ENCODE results near the gene WNK2. TPM values are rescaled to one million over a fixed set of nuclear protein-coding genes. Genes with fewer than 3 reads are reported as not detected.

WNK2 gene
- total RNA-seq, 1 donor from 2014 or later: 123 TPM

DNA sequence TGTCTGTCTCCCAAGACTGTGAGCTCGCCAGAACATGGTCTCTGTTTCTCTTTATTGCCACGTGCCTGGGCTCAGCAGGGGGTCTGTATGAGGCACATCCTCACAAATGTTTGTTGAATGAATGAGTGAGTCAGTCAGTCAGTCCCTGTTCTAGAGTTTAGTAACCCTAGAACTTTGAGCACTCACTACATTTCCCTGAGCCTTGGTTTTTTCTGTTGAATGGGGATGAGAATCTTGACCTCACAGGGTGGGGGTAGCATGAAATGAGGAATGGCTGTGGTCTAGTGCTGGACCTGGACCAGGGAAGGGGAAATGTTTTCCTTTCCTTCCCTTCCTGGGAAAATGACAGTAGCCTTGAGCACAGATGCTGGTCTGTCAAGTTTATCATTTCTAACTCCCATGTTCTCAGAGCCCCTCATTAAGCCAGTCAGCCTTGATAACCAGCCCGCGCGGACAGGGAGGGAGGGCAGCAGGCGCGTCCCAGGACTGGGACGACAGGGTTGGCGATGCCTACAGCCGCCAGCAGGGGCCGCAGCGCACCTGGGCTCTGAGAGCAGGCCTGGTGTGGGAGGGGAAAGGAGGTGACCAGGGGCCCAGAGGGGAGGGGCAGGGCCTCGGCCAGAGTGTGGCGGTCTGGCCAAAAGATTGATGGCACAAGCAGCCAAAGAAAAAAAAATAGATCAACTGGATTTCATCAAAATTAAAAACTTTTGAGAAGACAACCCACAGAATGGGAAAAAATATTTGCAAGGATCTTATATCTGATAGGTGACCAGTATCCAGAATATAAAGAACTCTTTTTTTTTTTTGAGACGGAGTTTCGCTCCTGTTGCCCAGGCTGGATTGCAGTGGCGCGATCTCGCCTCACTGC lies 24.1 kb upstream of the WNK2 start:
- intact Hi-C loops (cut with DNase I): loop anchor here (2.0 kb wide), 1 partner anchor 145 kb away; no protein-coding TSS in a partner anchor

DNA sequence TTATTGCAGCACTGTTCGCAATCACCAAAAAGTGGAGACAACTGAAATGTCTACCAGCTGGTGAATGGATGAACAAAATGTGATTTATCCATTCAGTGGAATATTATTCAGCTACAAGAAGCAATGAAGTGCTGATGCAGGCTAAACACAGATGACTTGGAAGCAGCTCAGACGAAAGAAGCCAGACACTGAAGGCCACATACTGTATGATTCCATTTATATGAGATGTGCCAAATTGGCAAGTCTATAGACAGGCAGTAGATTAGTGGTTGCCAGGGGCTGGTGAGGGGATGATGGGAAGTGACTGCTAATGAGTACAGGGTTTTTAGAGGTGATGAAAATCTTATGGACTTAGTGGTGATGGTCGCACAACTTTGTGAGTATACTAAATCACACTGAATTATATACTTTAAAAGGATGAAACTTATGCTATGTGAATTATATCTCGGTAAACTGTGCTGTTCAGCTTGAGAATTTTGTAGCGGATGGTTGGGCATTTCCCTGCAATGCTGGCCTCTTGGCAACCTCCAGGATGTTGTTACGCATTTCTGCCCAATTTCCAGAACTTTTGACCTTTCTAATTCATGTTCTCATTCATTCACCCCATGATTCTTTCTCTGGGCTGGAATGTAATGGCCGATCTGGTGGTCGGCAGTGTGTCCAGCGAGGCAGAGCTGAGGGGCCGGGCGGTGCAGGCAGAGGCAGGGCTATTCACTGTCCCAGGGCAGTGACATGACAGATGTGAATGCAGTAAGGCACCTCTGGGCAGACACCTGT lies 22.0 kb upstream of the WNK2 start:
- DNase-seq (ENCODE audit: low spot score): no peak

More for the DNA sequence above, 24.1 kb upstream of the WNK2 start:
- DNase-seq (ENCODE audit: low spot score): peak; percentile 95

GRCh38 chr9:93164085-93164484 lies 19.9 kb upstream of the WNK2 start:
- DNase-seq (ENCODE audit: low spot score): no peak
- intact Hi-C loops (cut with DNase I): no loop called here

More for the DNA sequence above, 22.0 kb upstream of the WNK2 start:
- intact Hi-C loops (cut with DNase I): loop anchor here (2.0 kb wide), 1 partner anchor 143 kb away; no protein-coding TSS in a partner anchor

DNA sequence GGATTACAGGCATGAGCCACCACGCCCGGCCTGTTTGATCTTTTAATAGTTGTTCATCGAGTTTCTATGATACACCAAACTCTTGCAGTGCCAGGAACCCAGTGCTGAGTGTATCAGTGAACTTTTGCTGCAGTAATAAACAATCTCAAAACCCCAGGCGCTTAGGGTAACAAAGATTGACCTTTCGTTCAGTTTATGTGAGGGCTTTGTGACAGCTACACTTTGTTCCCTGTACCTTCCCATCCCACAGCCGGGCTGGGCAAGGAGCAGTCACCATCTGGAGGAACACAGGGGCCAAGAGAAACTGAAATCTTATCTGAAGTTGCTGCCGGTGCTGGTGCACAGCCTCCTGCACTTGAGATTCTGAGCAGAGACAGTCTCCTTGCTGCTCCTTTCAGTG lies 17.2 kb upstream of the WNK2 start:
- intact Hi-C loops (cut with DNase I): no loop called here

GRCh38 chr9:93167185-93167584 lies 16.8 kb upstream of the WNK2 start:
- intact Hi-C loops (cut with DNase I): no loop called here
- DNase-seq (ENCODE audit: low spot score): no peak

More for the DNA sequence above, 17.2 kb upstream of the WNK2 start:
- no peak for DNase-seq (ENCODE audit: low spot score)

- intact Hi-C loops (cut with DNase I): no loop called here
- no peak for DNase-seq (ENCODE audit: low spot score)
These were observed 16.1 kb upstream of the WNK2 start for GRCh38 chr9:93167838-93168237.

GRCh38 chr9:93168581-93168980 lies 15.4 kb upstream of the WNK2 start:
- intact Hi-C loops (cut with DNase I): no loop called here
- DNase-seq (ENCODE audit: low spot score): no peak

- intact Hi-C loops (cut with DNase I): no loop called here
These were observed 14.5 kb upstream of the WNK2 start for GRCh38 chr9:93169444-93169843.

GRCh38 chr9:93170571-93170970 lies 13.4 kb upstream of the WNK2 start:
- no peak for DNase-seq (ENCODE audit: low spot score)
- intact Hi-C loops (cut with DNase I): no loop called here

More at GRCh38 chr9:93169444-93169843, 14.5 kb upstream of the WNK2 start:
- DNase-seq (ENCODE audit: low spot score): no peak

DNA sequence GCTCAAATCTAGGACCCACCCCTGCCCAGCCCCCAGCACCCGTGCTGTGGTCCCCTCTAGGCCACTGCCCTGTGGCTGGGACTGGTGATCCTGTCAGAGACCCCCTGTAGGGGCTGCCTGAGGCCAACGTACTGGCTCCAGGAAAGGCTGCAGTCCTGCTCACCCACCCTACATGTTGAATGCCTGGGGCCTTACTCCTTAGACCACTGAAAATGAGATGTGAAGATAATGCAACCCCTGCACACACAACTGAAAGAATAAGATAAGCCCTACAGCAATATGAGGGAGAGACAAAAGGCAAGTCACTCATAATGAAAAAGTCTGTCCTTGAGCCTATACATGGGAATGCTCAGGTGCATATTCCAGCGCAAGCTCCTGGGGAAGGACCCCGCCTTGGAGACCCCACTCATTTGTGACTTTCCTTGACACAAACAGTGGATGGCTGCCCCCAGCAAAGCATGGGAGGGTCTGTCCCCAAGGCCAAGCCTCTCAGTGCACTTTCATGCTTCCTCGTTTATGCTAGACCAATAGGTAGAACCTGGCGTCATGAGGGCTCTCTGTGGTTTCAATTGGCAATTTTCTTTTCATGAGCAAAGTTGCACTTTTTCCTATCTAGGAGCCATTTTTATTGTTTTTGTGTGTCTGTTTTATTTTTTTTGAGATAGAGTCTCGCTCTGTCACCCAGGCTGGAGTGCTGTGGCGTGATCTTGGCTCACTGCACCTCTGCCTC lies 12.5 kb upstream of the WNK2 start:
- no peak for DNase-seq (ENCODE audit: low spot score)
- intact Hi-C loops (cut with DNase I): no loop called here

- no peak for DNase-seq (ENCODE audit: low spot score)
- intact Hi-C loops (cut with DNase I): no loop called here
These were observed 11.1 kb upstream of the WNK2 start for GRCh38 chr9:93172666-93173364.

DNA sequence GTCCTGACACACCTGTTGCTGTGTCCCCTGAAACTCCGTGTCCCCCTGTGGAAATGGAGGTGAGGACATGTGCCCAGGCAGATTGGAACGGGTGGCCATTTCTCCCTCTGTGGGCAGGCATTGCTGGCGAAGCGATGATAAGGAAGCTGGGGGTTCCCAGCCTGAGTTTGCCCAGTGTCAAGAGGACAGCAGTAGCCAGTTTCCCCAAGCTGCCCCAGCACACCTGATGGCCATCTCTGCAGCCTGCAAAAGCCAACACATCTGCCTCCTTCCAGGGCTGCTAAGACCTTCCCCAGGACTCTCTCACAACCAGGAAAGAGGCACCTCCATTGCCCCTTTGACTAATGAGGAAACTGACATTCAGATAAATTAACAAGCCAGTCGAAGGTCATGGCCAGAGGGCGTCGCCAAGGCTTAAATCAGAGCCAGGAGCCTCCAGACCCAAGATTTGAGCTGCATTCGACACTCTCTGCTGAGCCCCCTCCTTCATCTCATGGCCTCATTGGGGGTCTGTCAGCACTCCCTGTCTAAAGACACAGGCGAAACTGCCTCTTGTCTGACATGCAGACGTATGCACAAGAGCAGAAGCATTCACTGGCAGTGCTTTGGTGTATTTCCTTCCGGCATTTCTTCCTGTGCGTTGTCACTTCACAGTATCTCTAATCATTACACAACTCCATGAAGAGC lies 10.4 kb upstream of the WNK2 start:
- no peak for DNase-seq (ENCODE audit: low spot score)

GRCh38 chr9:93174976-93175375 lies 9.0 kb upstream of the WNK2 start:
- intact Hi-C loops (cut with DNase I): no loop called here
- DNase-seq (ENCODE audit: low spot score): no peak

More for the DNA sequence above, 10.4 kb upstream of the WNK2 start:
- intact Hi-C loops (cut with DNase I): no loop called here

GRCh38 chr9:93177676-93178075 lies 6.3 kb upstream of the WNK2 start:
- DNase-seq (ENCODE audit: low spot score): no peak
- intact Hi-C loops (cut with DNase I): no loop called here

DNA sequence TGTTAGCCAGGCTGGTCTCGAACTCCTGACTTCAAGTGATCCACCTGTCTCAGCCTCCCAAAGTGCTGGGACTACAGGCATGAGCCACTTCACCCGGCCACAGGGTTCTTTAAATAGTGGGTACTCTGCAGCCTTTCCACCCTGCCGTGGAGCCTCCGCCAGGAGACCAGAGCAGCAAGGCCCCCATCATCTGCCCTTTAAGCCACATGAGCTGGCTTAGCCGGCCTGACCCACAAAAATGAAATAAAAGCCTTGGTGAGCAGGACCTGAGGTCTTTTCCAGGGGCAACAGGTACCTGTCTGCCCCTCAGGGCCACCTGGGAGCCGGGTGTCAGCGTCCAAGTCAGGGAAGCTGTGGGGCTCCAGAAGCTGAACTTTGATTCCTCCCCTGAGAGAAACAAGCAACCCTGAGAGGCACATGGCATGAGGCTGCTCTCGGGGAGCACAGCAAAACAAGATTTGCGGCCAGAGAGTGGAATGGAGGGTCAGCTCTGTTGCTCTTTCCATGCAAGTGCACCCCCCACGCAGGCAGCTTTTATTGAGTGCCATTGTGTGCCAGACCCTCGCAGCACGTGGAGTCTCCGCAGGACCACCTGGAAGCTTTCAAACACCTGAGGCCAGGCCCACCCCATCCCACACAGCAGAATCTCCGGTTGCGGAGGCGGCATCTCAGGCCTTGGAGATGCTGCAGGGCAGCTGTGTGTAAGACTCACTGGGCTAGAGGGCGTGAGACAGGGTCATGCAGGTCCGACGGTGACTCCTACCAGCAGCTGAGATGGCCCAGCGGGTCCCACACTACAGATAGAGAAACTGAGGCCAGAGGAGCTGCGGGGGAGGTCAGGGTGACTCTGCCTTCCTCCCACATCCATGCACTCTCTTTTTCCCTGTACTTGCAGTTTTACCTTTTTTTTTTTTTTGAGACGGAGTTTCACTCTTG lies 4.8 kb upstream of the WNK2 start:
- DNase-seq (ENCODE audit: low spot score): no peak
- intact Hi-C loops (cut with DNase I): no loop called here

- intact Hi-C loops (cut with DNase I): no loop called here
These were observed 3.0 kb upstream of the WNK2 start for GRCh38 chr9:93180938-93181337.

DNA sequence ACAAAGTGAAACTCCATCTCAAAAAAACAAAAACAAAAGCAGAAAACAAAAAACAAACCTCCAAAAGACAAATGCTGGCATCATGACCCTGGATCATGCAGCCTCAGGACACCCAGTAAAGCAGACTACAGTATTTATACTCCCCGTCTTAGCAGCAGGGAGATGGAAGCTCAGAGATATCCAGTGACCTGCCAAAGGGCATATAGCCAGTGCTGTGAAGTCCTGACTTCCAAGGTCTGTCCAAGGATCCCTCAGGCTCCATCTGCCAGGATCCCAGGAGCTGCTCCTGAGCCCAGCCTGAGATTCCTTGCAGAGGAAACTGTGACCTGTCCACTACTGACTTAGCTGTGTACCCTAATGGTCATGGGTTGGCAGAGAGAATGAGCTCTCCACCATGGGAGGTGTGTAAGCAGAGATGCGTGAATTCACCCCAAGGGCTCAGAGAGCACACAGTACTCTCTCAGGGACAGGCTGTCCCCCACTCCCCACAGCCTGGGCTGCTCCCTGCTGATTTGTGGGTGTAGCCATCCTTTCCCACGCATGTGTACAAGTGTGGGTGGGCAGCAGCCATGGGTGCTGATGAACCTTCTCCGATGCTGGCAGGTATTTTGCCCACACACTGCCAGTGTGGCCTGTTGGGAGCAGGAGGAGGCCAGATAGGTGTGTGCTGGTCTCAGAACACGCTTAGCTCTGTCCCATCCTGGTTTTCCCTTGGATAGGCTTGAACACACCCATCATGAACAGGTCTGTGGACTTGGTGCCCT lies 2.1 kb upstream of the WNK2 start:
- no peak for DNase-seq (ENCODE audit: low spot score)
- intact Hi-C loops (cut with DNase I): no loop called here

More at GRCh38 chr9:93180938-93181337, 3.0 kb upstream of the WNK2 start:
- DNase-seq (ENCODE audit: low spot score): no peak

All from cardiac septum (tissue), 1 donor.